Stimulated activated CD4-positive, alpha-beta T cell treated with anti-CD3 and anti-CD28 coated beads, TNF-alpha, amount 100 ng/mL, for 1 hour (primary cell): ENCODE data around the gene RER1.

Source experiments
- DNase-seq, 3 donors: peaks; one replicate each; pipeline ENCODE4 v3.0.0-alpha.2; 2020; ENCODE audit warnings: low read depth in 3 of 3, low spot score in 1 of 3

Gene RER1

DNA sequence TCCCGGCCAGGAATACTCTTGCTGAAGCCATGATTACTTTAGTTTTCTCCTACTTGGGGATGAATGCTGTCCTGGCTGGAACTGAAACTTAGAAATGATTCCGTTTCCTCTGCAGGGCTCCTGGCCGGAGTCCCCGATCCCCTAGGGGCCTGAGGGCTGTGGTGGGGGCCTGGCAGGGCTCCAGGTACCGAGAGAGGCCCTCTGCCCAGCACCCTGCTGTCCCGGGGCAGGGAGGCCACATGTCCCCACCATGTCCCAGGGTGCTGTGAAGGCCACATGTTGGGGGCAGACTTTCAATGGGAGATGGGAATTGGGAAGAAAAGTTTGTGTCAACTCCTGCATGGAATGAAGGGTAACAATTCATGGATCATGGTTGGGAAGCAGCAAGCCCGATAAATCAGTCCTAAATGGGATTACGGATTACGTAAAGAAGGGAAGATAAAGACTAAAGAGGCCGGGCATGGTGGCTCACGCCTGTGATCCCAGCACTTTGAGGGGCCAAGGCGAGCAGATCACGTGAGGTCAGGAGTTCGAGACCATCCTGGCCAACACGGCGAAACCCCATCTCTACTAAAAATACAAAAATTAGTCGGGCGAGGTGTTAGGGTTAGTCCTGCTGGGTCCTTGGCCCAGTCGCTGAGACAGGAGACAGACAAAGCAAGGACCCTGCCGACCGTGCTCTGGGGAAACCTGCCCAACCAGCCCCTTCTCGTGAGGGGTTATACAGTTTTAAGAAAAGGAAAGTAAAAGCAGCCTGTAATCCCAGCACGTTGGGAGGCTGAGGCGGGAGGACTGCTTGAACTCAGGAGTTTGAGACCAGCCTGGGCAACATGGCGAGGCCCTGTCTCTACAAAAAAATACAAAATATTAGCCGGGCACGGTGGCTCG lies 37.8 kb upstream of the RER1 start:
- no peak for DNase-seq

DNA sequence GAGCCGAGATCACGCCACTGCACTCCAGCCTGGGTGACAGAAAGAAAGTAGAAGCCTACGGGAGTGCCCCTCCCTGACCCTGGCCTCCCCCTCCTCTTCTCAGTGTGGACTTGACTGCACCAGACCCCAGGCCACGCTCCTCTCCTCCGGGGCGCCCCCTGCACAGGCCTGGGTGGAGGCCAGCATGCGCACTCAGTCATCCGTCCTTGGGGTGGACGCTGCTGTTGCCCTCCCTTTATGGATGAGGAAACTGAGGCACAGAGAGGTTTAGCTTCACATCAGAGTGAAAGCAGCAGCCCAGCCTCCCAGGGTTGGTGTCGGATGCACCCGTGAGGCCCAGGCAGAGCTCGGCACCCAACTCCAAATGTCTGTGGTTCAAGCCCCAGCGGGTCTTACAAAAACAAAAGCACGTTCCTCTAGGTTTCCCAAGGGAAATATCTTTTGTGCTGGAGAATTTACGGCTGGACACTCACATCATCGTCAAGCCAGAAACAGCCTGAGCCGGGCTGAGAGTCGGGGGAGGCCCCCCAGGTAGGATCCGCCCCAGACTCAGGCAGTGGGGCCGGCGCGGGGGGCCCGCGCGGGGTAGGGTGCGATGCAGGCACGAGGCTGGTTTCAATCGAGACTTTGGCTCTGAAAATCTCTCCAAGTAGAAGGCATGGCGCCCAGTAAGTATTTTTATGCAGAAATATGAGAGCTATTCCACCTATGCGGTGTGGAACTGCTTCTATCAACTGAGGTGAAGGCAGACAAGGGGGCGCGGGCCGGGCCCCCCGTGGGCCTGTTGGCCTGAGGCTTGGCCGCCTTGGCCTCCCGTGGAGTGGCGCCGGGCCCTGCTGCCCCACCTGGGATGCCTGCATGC lies 36.9 kb upstream of the RER1 start:
- DNase-seq, result no peak

- no peak for DNase-seq
Observed at GRCh38 chr1:2355373-2356261, 36.0 kb upstream of the RER1 start.

GRCh38 chr1:2356401-2356800 lies 35.2 kb upstream of the RER1 start:
- DNase-seq, result no peak

- DNase-seq, result no peak
Observed at GRCh38 chr1:2356911-2357845, 34.5 kb upstream of the RER1 start.

- no peak for DNase-seq
Observed at GRCh38 chr1:2358072-2358471, 33.6 kb upstream of the RER1 start.

DNA sequence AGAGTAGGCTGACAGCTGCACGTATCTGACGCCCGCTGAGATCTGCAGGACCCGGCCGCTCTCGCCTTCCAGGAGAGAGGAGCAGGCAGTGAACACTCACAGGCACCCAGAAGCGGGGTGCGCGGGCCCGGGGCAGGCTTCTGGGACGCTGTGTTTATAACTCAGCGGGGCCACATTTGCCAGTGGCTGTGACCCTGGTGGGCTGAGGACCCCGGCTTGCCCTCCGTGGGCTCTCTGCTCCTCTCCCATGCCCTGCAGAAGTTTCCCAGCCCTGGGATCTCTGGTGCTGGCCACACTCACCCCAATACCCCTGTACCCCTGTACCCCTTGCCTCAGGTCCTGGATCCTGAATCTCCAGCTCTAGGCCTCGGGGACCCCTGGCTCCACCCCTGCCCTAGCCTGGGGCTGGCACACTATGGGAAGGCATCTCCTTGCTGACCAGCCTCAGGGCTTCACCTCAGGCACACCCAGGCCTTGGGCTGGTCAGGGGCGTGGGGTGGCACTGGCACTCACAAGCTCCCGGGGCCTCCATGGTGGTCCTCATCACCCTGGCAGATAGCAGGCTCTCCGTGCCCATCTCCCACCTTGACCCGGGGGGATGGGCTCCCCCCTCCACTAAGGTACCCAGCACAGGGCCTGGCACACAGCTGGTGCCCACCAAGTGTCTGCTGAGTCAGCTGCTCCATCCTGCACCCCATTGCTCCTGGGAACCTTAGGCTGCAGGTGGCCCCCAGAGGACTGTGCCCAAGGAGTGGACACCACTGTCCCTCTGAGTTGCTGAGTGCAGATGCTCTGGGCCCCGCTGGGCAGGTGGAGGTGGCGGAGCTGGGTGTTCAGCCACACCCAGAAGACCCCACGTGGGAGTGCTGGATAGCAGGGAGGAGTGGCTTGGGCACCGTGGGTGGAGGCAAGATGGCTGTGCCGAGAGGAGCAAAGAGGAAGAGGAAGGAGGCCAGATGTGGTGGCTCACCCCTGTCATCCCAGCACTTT lies 32.7 kb upstream of the RER1 start:
- DNase-seq, result no peak

- DNase-seq, result no peak
Observed at GRCh38 chr1:2360588-2361364, 30.9 kb upstream of the RER1 start.

DNA sequence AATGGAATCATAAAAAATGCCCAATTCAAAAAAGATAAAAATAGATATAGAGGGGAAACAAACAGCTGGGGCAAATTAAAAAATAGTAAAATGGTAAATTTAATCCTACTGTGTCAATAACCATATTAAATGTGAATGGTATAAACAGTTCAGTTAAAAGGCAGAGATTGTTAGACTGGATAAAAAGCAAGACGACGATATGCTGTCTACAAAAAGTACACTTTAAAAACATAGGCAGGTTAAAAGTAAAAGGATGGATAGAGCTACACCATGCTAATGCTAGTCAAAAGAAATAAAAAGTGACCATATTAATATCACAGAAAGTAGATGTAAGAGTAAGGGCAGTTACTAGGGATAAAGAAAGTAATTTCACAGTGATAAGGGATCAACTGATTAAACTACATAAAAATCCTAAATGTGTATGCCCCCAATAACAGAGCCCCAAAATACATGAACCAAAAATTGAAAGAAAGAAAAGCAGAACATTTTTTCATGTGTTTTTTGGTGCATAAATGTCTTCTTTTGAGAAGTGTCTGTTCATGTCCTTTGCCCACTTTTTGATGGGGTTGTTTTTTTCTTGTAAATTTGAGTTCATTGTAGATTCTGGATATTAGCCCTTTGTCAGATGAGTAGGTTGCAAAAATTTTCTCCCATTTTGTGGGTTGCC lies 27.7 kb upstream of the RER1 start:
- no peak for DNase-seq

DNA sequence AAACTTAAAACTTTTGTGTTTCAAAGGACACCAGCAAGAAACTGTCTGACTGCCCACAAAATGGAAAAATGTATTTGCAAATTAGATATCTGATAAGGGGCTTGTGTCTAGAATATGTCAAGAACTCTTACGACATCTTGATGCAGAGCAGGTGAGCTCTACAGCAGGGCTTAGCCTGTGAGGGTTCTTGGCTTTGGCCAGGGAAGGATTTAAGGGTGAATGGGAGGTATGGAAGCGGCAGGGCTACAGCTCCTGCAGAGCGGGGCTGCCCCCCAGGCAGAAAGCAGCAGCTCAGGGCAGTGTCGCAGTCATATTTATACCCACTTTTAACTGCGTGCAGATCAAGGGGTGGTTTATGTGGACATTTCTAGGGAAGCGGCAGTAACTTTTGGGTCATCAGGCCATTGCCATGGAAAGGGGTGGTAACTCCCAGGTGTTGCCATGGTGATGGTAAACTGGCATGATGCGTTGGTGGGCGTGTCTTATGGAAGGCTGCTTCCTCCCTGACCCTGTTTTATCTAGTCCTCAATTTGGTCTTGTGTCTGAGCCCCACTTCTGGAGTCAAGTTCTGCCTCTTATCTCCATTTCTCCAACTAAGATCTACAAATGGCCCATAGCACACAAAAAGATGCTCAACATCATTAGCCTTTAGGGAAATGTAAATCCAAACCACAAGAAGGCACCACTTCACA lies 23.4 kb upstream of the RER1 start:
- no peak for DNase-seq

DNA sequence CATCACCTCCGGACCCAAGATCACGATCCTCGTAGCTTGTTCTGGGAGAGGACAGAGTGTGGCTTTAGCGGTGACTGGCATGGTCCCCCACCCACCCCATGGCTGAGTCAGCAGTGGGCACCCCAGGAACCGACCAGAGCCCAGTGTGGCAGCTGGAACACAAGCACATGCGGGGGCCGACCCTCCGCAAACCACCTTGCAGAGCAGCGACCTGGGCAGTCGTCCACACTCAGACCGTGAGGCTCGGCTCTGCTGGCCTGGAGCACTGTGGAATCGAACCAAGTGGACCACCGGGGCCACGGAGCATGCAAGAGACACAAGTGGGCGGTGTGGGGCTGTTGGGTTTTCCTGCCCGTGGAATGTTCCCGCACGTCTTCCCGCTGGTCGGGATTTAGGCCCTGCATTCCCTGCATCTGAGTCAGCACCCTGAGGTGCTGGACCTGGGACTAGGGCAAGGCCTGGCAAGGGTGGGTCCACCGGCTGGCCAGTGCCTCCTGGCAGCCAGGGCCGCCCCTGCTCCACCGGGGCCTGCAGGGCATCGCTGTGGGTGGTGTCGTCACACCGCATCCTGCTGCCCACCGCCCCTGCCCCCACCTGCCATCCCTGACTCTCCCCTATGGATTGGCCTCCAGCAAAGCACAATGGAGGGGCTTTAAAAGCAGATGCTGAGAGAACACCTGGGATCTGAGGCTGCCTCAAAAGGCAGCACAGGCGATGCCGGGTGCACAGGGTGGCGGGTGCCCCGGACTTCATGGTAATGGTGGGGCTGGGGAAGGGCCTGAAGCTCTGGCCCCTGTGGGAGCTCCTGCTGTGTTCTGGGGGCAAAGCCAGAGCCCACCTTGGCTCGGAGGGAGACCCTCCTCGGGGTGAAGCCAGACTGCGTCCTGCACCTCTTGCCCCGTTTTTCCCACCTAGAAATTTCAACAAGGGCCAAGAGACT lies 18.8 kb upstream of the RER1 start:
- no peak for DNase-seq

- no peak for DNase-seq
Observed at GRCh38 chr1:2373551-2374251, 17.9 kb upstream of the RER1 start.

- no peak for DNase-seq
Observed at GRCh38 chr1:2374252-2375155, 17.1 kb upstream of the RER1 start.

- DNase-seq, result no peak
Observed at GRCh38 chr1:2375246-2375922, 16.3 kb upstream of the RER1 start.
